Activated CD4-positive, CD25-positive, alpha-beta regulatory T cell treated with anti-CD3 and anti-CD28 coated beads, Interleukin-2, amount 50 U/mL, for 72 hours (primary cell): Measurements from ENCODE around the gene MAP2.

Source experiments
- DNase-seq: peaks from one replicate; pipeline ENCODE4 v3.0.0; 2021

MAP2 gene

GRCh38 chr2:209424781-209425470 is 1.1 kb downstream of the MAP2 start:
- DNase-seq: no peak

- DNase-seq: no peak
Observed at GRCh38 chr2:209425471-209426071, 1.7 kb downstream of the MAP2 start.

GRCh38 chr2:209426432-209426831 is 2.6 kb downstream of the MAP2 start:
- no peak for DNase-seq

- DNase-seq: no peak
Observed at GRCh38 chr2:209431701-209432100, 7.9 kb downstream of the MAP2 start.

- DNase-seq: no peak
Observed at GRCh38 chr2:209441541-209441940, 17.7 kb downstream of the MAP2 start.

GRCh38 chr2:209442939-209443338 is 19.1 kb downstream of the MAP2 start:
- DNase-seq: no peak

- no peak for DNase-seq
Observed at GRCh38 chr2:209445485-209445884, 21.6 kb downstream of the MAP2 start.

- no peak for DNase-seq
Observed at GRCh38 chr2:209451209-209451834, 27.5 kb downstream of the MAP2 start.

- DNase-seq: no peak
Observed at GRCh38 chr2:209456489-209456888, 32.6 kb downstream of the MAP2 start.

GRCh38 chr2:209458008-209458979 is 34.4 kb downstream of the MAP2 start:
- no peak for DNase-seq

GRCh38 chr2:209459359-209459758 is 35.5 kb downstream of the MAP2 start:
- DNase-seq: no peak

GRCh38 chr2:209460151-209460761 is 36.4 kb downstream of the MAP2 start:
- no peak for DNase-seq

- no peak for DNase-seq
Observed at GRCh38 chr2:209463226-209463625, 39.4 kb downstream of the MAP2 start.

- DNase-seq: no peak
Observed at GRCh38 chr2:209463835-209464234, 40.0 kb downstream of the MAP2 start.

- DNase-seq: no peak
Observed at GRCh38 chr2:209468846-209469245, 45.0 kb downstream of the MAP2 start.

GRCh38 chr2:209469481-209469880 is 45.6 kb downstream of the MAP2 start:
- no peak for DNase-seq

- no peak for DNase-seq
Observed at GRCh38 chr2:209470466-209470865, 46.6 kb downstream of the MAP2 start.

GRCh38 chr2:209471037-209471436 is 47.2 kb downstream of the MAP2 start:
- no peak for DNase-seq

- no peak for DNase-seq
Observed at GRCh38 chr2:209472112-209472832, 48.4 kb downstream of the MAP2 start.

GRCh38 chr2:209472871-209473270 is 49.0 kb downstream of the MAP2 start:
- no peak for DNase-seq

- no peak for DNase-seq
Observed at GRCh38 chr2:209473930-209474419, 50.1 kb downstream of the MAP2 start.

GRCh38 chr2:209474960-209475359 is 51.1 kb downstream of the MAP2 start:
- no peak for DNase-seq
